ENCODE results near the gene NFILZ.

GRCh38 chr19:8608941-8609278 lies 21.5 kb upstream of the NFILZ start:
- TF ChIP-seq MAX (IDR thresholded peaks at IDR 0.05): no peak
- TF ChIP-seq CTCF (IDR thresholded peaks at IDR 0.05; ENCODE audit: control extremely low read depth in 1 of 3, insufficient read depth in 1 of 3, low read depth in 1 of 3, low read length in 3 of 3): no peak
- no peak for TF ChIP-seq NRF1 (IDR thresholded peaks at IDR 0.05; ENCODE audit: low read depth, low read length)

Data from H1 (cell line).